Heart left ventricle (tissue), 13 donors: Measurements from ENCODE around the gene ITGA3.

Experiments
- POLR2A ChIP-seq, 2 donors: fragments of 450-650 bp; IDR thresholded peaks; one replicate each; pipeline ENCODE4 v1.6.1; 2017; ENCODE audit warnings: antibody characterized with exemption in 2 of 2, mild to moderate bottlenecking in 2 of 2, moderate library complexity in 2 of 2
- TF ChIP-seq, protein P1 (sequence below), 12 donors: fragments of 200-600 bp; sonication (generic) in 4 of 12; IDR thresholded peaks; one replicate each; pipeline versions ENCODE4 v1.5.0 to v1.8.0; 2018 to 2022; ENCODE audit warnings: antibody characterized with exemption in 12 of 12, mild to moderate bottlenecking in 5 of 12
- donor health status: ischemic (EF 13 %, LVEDD 7.1; RV severe dilation, severe dysfunction).
- donor health status: DM: no; HTN: yes; CAD: no.
- donor health status: DM: no; HTN: no; CAD: no.
- donor health status: ischemic (EF 25% LVEDD 6.9; RV normal size, moderate dysfunction).
- donor health status: ischemic (EF 25% LVEDD 5.7; RV mildly dilated, moderate dysfunction).
- donor health status: ischemic (EF 35%, LVEDD 5.7; RV mildly dilated, moderate dysfunction).
- donor health status: nonischemic (EF 11% LVEDD 7.7; RV severe dilation, severe dysfunction).
- donor health status: DM: yes; HTN: yes; CAD: no.
- donor health status: PGD.
- donor health status: ischemic (EF 29% LVEDD 5.4; RV normal size, mild dysfunction).
- donor health status: nonischemic (EF 23%, LVEDD 6.1; RV moderate dilation, normal function).

DNA sequence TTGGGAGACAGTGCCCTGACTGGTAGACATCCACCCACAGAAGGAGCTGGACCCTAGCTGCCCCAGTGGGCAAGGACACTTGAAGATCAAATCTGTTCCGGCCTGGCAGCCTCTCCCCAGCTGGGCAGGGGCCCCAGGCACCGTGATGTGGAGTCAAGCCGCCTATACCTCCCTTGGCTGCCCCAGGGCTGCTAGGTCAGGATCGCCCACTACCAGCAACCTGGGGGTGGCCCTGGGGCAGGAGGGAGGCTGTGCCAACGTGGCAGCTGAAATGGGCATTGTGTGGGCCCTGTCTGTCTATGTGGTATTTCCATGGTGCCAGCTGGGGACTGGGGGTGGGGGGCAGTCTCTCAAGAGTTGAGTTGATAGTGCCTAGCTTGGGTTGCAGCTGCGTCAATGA lies 40.2 kb downstream of the ITGA3 start:
- TF ChIP-seq, protein P1, sequence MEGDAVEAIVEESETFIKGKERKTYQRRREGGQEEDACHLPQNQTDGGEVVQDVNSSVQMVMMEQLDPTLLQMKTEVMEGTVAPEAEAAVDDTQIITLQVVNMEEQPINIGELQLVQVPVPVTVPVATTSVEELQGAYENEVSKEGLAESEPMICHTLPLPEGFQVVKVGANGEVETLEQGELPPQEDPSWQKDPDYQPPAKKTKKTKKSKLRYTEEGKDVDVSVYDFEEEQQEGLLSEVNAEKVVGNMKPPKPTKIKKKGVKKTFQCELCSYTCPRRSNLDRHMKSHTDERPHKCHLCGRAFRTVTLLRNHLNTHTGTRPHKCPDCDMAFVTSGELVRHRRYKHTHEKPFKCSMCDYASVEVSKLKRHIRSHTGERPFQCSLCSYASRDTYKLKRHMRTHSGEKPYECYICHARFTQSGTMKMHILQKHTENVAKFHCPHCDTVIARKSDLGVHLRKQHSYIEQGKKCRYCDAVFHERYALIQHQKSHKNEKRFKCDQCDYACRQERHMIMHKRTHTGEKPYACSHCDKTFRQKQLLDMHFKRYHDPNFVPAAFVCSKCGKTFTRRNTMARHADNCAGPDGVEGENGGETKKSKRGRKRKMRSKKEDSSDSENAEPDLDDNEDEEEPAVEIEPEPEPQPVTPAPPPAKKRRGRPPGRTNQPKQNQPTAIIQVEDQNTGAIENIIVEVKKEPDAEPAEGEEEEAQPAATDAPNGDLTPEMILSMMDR (IDR thresholded peaks at IDR 0.05) = no peak
- TF ChIP-seq POLR2A (IDR thresholded peaks at IDR 0.05) = no peak
